Lung (tissue), 12 donors: Measurements from ENCODE around the gene BLTP3B. TPM values are rescaled to one million over a fixed set of nuclear protein-coding genes. Genes with fewer than 3 reads are reported as not detected.
"Not testable (repeated sequence)": the region's sequence is repeated elsewhere in the genome, so short reads cannot be mapped to it uniquely, and the experiment has no call there.

Experiments used
- ATAC-seq: fragments of 200-7000 bp; cut with Tn5 transposase; one replicate; pipeline ENCODE4 v1.9.1; 2020; ENCODE audit warnings: moderate number of reproducible peaks; ENCODE audit not compliant: insufficient read depth, low FRiP score
- DNase-seq, 3 donors: peaks; one replicate each; pipeline ENCODE4 v3.0.0-alpha.2; 2013 to 2017
- H3K27ac ChIP-seq, 2 donors: one replicate each; pipeline ENCODE4 v1.5.1; 2013; ENCODE audit warnings: mild to moderate bottlenecking in 2 of 2, moderate library complexity in 2 of 2, control low read depth in 1 of 2, inconsistent platforms in 1 of 2, low read depth in 1 of 2, low read length in 1 of 2
- H3K27me3 ChIP-seq, 3 donors: one replicate each; pipeline ENCODE4 v1.5.1; 2013; ENCODE audit warnings: low read length in 2 of 3; ENCODE audit not compliant: control insufficient read depth in 3 of 3, insufficient read depth in 3 of 3
- H3K36me3 ChIP-seq, 4 donors: one replicate each; pipeline ENCODE4 v1.5.1; 2013; ENCODE audit warnings: low read length in 4 of 4, mild to moderate bottlenecking in 1 of 4, moderate library complexity in 1 of 4; ENCODE audit not compliant: control insufficient read depth in 4 of 4, insufficient read depth in 4 of 4
- H3K4me1 ChIP-seq, 5 donors: one replicate each; pipeline ENCODE4 v1.5.1; 2013; ENCODE audit warnings: low read length in 5 of 5, mild to moderate bottlenecking in 2 of 5, moderate library complexity in 1 of 5; ENCODE audit not compliant: control insufficient read depth in 5 of 5, insufficient read depth in 5 of 5
- H3K4me3 ChIP-seq: one replicate; pipeline ENCODE4 v1.5.1; 2013; ENCODE audit warnings: mild to moderate bottlenecking, control low read depth, moderate library complexity
- H3K9ac ChIP-seq, 2 donors: one replicate each; pipeline ENCODE4 v1.5.1; 2013; ENCODE audit warnings: low read length in 2 of 2, control low read depth in 1 of 2; ENCODE audit not compliant: insufficient read depth in 1 of 2
- H3K9me3 ChIP-seq, 4 donors: one replicate each; pipeline ENCODE4 v1.5.1; 2013; ENCODE audit warnings: low read length in 3 of 4, mild to moderate bottlenecking in 1 of 4, moderate library complexity in 1 of 4; ENCODE audit not compliant: control insufficient read depth in 4 of 4, insufficient read depth in 3 of 4
- WGBS, 2 donors: extraction: QIAGEN DNeasy Blood & Tissue Kit; methylation state at CpG; one replicate each; pipeline ENCODE4 v1.1.7; 2013; 5-methylcytosine and 5-hydroxymethylcytosine counted together
- polyA plus RNA-seq, 2 donors: library from polyadenylated mRNA; stranded (reverse); fragments of 200-250 nt; gene quantifications; one replicate each; pipeline ENCODE4 v1.2.1, GENCODE V29; 2013
- total RNA-seq, 2 donors: library from RNA; depleted of rRNA in 1 of 2; stranded (reverse); fragments of >200 nt in 1 of 2; gene quantifications; one replicate each; pipeline ENCODE4 v1.2.1, GENCODE V29; 2014 to 2021
- TF ChIP-seq, protein P1 (sequence below): IDR thresholded peaks from 2 replicates; pipeline ENCODE4 v1.5.1; 2012; ENCODE audit warnings: mild to moderate bottlenecking; ENCODE audit errors: control extremely low read depth, extremely low read depth
- donor health status: control.
- donor health status: control.
- donor health status: Bipolar disorder and iron deficiency.
- donor health status: healthy.
- donor health status: DM: yes; HTN: yes; CAD: no.

Gene BLTP3B
- total and polyA plus RNA-seq, 4 donors = 5.0 to 55.1 (median 18.5) TPM

DNA sequence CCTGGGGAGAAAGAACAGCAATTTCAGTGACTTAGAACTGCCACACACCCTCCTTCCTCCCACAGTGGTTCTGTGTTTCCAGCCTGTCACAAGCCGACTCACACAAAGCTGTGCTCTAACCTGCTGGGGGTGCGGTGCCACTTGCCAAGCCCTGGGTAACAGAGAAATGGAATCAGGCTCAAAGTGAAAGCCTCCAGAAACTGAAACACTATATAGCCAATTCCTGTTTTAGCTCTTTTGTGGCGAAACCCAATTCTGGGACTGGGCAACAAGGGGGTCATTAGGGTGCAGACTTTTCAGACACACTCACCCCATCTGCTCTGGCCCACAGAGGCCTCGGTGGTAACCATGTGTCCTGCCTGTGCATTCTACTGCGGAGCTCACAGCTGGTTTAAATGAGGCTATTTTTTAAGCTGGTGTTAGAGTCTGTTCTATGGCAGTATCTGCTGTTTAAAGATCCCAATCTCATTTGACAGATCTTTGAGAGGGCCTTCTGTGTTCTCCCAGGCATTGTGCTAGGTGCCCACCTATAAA, 42.8 kb upstream of the BLTP3B start:
- WGBS, 2 donors = 63 to 71% methylated on average over 5 of the region's 5 CpGs
- TF ChIP-seq, protein P1, sequence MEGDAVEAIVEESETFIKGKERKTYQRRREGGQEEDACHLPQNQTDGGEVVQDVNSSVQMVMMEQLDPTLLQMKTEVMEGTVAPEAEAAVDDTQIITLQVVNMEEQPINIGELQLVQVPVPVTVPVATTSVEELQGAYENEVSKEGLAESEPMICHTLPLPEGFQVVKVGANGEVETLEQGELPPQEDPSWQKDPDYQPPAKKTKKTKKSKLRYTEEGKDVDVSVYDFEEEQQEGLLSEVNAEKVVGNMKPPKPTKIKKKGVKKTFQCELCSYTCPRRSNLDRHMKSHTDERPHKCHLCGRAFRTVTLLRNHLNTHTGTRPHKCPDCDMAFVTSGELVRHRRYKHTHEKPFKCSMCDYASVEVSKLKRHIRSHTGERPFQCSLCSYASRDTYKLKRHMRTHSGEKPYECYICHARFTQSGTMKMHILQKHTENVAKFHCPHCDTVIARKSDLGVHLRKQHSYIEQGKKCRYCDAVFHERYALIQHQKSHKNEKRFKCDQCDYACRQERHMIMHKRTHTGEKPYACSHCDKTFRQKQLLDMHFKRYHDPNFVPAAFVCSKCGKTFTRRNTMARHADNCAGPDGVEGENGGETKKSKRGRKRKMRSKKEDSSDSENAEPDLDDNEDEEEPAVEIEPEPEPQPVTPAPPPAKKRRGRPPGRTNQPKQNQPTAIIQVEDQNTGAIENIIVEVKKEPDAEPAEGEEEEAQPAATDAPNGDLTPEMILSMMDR = no peak
- H3K4me3 ChIP-seq = no peak overlapping the region
- DNase-seq (no peak), ATAC-seq (no peak)
- no peak overlapping the region for H3K27ac ChIP-seq
- H3K9me3 ChIP-seq = peaks cover 0 to 3% (median 0%) of the 10 kb centered on the region in 4 donors
- peaks cover 0 to 9% (median 0%) of the 10 kb centered on the region in 5 donors for H3K4me1 ChIP-seq
- H3K9ac ChIP-seq = peak overlapping the region in 1 of 2 donors; percentile 20
- no peaks in the 10 kb centered on the region for H3K27me3 ChIP-seq
- no peaks in the 10 kb centered on the region for H3K36me3 ChIP-seq

DNA sequence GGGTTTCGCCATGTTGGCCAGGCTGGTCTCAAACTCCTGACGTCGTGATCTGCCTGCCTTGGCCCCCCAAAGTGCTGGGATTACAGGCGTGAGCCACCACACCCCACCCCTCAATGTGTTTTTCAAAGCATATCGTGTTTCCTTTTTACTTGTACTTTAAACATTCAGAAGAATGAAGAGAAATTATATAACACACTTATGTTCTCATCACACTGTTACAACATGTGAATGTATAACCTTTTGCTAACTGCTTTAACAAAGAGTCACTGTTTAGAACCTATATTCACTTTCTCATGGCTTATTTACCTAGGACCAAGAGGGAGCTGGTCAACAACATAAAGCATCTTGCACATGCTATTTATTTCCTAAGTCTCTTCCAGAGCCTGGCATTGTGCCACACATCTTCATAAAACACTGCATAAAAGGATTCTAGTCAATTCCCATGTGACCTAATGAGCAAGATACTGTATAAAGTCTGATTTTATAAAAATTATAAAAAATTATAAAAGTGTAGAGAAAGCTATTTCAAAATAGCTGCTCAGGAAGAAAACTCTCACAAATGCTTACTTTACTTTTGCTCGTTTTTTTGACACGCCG, 42.0 kb upstream of the BLTP3B start:
- H3K36me3 ChIP-seq = no peaks in the 10 kb centered on the region
- TF ChIP-seq, protein P1 = no peak
- H3K27me3 ChIP-seq = no peaks in the 10 kb centered on the region
- WGBS, 2 donors = 91 to 93% methylated on average over 8 of the region's 8 CpGs
- peaks cover 0 to 9% (median 0%) of the 10 kb centered on the region in 5 donors for H3K4me1 ChIP-seq
- DNase-seq (peak in 2 of 3 donors; percentile 38 to 52), ATAC-seq (no peak)
- H3K9me3 ChIP-seq = peaks cover 0 to 3% (median 0%) of the 10 kb centered on the region in 4 donors
- no peak overlapping the region for H3K9ac ChIP-seq
- H3K4me3 ChIP-seq = no peak overlapping the region
- no peak overlapping the region for H3K27ac ChIP-seq

DNA sequence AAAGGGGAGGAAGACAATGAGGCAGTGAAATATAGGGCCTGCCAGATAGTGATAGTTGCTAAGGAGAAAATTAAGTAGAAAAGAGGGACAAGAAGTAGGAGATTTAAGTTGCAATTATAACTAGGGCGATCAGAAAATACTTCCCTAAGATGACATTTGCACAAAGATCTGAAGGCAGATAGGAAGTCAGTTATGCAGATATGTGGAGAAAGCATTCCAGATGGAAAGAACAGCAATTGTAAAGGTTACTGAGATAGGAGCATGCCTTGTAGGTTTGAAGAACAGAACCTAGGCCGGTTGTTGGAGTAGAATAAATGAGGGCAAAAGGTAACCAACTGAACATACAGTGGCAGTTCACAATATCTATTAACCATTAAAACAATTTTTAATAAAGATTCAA, 36.6 kb upstream of the BLTP3B start:
- H3K36me3 ChIP-seq = no peaks in the 10 kb centered on the region
- no peak overlapping the region for H3K27ac ChIP-seq
- H3K9ac ChIP-seq = no peak overlapping the region
- H3K4me1 ChIP-seq = no peaks in the 10 kb centered on the region
- no peak overlapping the region for H3K4me3 ChIP-seq
- TF ChIP-seq, protein P1 = no peak
- no peaks in the 10 kb centered on the region for H3K27me3 ChIP-seq
- 92 to 93% methylated on average over 2 of the region's 2 CpGs for WGBS, 2 donors
- ATAC-seq (no peak), DNase-seq (no peak)
- H3K9me3 ChIP-seq = peaks cover 0 to 1% (median 0%) of the 10 kb centered on the region in 4 donors

DNA sequence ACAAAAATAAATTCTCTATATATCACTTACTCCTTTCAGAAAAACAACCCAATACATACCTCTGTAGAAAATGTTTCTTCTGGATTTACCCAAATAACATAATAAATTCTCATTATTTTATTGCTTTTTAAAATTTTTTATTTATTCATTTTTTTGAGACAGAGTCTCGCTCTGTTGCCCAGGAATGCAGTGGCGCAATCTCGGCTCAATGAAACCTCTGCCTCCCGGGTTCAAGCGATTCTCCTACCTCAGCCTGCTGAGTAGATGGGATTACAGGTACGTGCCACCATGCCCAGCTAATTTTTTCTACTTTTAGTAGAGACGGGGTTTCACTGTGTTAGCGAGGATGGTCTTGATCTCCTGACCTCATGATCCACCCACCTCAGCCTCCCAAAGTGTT, 33.8 kb upstream of the BLTP3B start:
- ATAC-seq = not testable (repeated sequence)
- 96 to 99% methylated on average over 8 of the region's 8 CpGs for WGBS, 2 donors

More for the DNA sequence above, 33.8 kb upstream of the BLTP3B start:
- DNase-seq, H3K9ac ChIP-seq, H3K27me3 ChIP-seq, H3K36me3 ChIP-seq, H3K9me3 ChIP-seq, H3K4me1 ChIP-seq, H3K4me3 ChIP-seq, H3K27ac ChIP-seq: not testable (repeated sequence)
